NCI-H510A treated with DMSO at 0.1 percent for 48 hours (cell line): Measurements from ENCODE around the gene GAS6.
"Not testable (repeated sequence)": the region's sequence is repeated elsewhere in the genome, so short reads cannot be mapped to it uniquely, and the experiment has no call there.

ENCODE experiments used
- DNase-seq: peaks from one replicate; lab custom pipeline; 2025; lab: John Stamatoyannopoulos, UW

GAS6 gene

GRCh38 chr13:113863524-113864272 is at the start of gene GAS6:
TSS of gene GAS6 (minus strand) at chr13:113864076. CDS start at chr13:113863920, 156 bp downstream.
- DNase-seq: no peak

GRCh38 chr13:113913408-113913807 is 49.5 kb upstream of the GAS6 start:
- not testable (repeated sequence) for DNase-seq

- no peak for DNase-seq
Measured at GRCh38 chr13:113912596-113912995, 48.7 kb upstream of the GAS6 start.

GRCh38 chr13:113907635-113908617 is 44.0 kb upstream of the GAS6 start:
- DNase-seq: peak; percentile 83

- no peak for DNase-seq
Measured at GRCh38 chr13:113906571-113906970, 42.7 kb upstream of the GAS6 start.

GRCh38 chr13:113905942-113906341 is 42.1 kb upstream of the GAS6 start:
- DNase-seq: no peak

GRCh38 chr13:113905018-113905417 is 41.1 kb upstream of the GAS6 start:
- DNase-seq: no peak

GRCh38 chr13:113904411-113904810 is 40.5 kb upstream of the GAS6 start:
- DNase-seq: no peak

- DNase-seq: no peak
Measured at GRCh38 chr13:113903912-113904311, 40.0 kb upstream of the GAS6 start.

- no peak for DNase-seq
Measured at GRCh38 chr13:113902986-113903775, 39.3 kb upstream of the GAS6 start.

- no peak for DNase-seq
Measured at GRCh38 chr13:113902481-113902880, 38.6 kb upstream of the GAS6 start.

GRCh38 chr13:113901642-113902041 is 37.8 kb upstream of the GAS6 start:
- DNase-seq: no peak

GRCh38 chr13:113901231-113901630 is 37.4 kb upstream of the GAS6 start:
- DNase-seq: no peak

- no peak for DNase-seq
Measured at GRCh38 chr13:113900646-113901045, 36.8 kb upstream of the GAS6 start.

- DNase-seq: no peak
Measured at GRCh38 chr13:113898391-113898790, 34.5 kb upstream of the GAS6 start.

- no peak for DNase-seq
Measured at GRCh38 chr13:113897966-113898365, 34.1 kb upstream of the GAS6 start.

GRCh38 chr13:113897161-113897560 is 33.3 kb upstream of the GAS6 start:
- DNase-seq: no peak

- DNase-seq: no peak
Measured at GRCh38 chr13:113895436-113895835, 31.6 kb upstream of the GAS6 start.

GRCh38 chr13:113890774-113891480 is 27.1 kb upstream of the GAS6 start:
- DNase-seq: no peak

GRCh38 chr13:113889467-113889866 is 25.6 kb upstream of the GAS6 start:
- no peak for DNase-seq

- no peak for DNase-seq
Measured at GRCh38 chr13:113888701-113889330, 24.9 kb upstream of the GAS6 start.
